IPS-18c (cell line): ENCODE data around the gene SAMD10.
A peak's percentile ranks its signal among the peaks of the same experiment; 100 is the strongest.
"Not testable (repeated sequence)": the region's sequence is repeated elsewhere in the genome, so short reads cannot be mapped to it uniquely, and the experiment has no call there.

Experiments
- H3K4me3 ChIP-seq: 2 replicates; pipeline ENCODE4 v1.7.0; 2013; ENCODE audit warnings: low read depth, mild to moderate bottlenecking, low read length, moderate library complexity; ENCODE audit not compliant: insufficient read depth
- H3K9me3 ChIP-seq: one replicate; pipeline ENCODE4 v1.6.1; 2013; ENCODE audit warnings: mild to moderate bottlenecking, low read length, moderate library complexity; ENCODE audit not compliant: control insufficient read depth, insufficient read depth

The SAMD10 gene

GRCh38 chr20:63939061-63939935, 40.1 kb downstream of the SAMD10 start:
- Histone ChIP-seq H3K4me3 (peak overlapping the region; percentile 55), H3K9me3 (no peaks in the 10 kb centered on the region)

- Histone ChIP-seq H3K9me3 (no peaks in the 10 kb centered on the region), H3K4me3 (no peak overlapping the region)
Measured at GRCh38 chr20:63937596-63937995, 41.8 kb downstream of the SAMD10 start.

DNA sequence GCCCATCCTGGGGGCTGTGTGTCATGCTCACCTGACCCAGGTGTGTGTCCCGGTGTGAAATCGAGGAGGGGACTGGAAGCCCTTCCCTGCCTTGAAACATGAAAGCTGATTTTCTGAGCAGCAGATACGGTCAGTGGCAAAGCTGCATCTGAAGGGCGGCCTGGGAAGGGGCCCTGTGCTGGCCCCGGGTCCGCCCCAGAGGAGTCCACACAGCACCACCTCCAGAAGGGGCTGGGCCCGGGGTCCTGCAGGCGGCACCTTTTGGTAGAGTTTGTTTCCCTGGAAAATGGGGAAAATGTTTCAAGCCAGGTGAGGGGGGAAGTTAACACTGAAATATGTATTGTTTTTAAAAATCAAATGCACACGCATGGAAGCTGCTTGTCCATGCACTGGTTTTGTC, 44.0 kb downstream of the SAMD10 start:
- Histone ChIP-seq H3K9me3 (no peaks in the 10 kb centered on the region), H3K4me3 (no peak overlapping the region)

DNA sequence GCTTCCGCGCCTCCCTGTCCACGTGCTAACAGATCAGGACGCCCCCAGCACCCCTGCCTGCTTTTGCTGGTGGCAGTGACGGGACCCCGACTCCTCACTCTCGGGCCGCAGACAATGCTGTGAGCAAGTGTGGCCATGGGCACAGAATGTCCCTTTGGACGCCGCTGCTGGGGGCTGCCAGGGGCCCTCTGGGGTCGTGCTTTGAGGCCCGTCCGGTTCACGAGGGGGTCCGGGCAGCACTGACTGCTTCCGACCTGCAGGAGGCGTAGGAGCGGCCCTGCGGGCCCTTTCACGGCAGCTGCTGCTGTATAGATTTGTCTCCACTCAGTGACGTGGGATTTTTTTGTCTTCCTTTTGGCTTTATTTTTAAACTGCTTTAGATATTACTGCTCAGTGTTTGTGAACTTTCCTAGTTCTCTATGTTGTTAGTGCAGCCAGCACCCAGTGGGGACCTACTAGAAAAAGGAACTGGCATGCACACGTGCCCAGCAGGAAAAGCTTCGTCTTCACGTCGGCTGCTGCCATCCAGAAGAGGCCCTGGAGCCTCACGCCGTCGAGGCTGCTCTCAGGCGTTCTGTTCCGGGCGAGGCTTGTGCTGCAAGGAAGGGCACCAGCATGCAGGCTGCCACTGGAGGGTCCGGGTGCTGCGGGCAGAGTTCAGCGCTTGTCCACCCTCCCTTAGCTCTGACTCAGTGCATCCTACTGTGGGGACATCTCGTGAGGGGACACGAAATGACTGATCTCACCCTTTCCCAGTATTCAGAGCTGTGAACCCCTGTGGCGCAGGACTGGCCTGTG, 45.0 kb downstream of the SAMD10 start:
- Histone ChIP-seq H3K4me3 (no peak overlapping the region), H3K9me3 (no peaks in the 10 kb centered on the region)

DNA sequence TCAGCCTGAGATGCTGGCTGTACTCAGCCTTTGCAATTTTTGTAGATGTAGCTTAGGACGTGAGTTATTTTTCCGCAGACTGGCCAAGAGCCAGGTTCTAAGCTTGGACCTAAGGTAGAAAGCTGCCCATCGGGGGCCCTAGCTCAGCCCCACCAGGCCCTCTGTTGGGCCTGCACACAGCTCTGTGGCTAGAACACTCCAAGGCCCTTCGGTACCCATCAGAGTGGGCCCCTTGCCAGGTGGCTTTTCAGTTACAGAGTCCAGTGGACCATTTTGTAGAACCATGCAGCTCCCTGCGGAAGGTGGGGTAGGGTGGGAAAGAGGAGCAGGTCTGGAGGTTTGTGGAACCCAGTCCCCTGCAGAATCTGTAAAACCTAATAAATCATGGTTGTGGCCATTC, 45.8 kb downstream of the SAMD10 start:
- no peaks in the 10 kb centered on the region for H3K9me3 ChIP-seq
- no peak overlapping the region for H3K4me3 ChIP-seq

DNA sequence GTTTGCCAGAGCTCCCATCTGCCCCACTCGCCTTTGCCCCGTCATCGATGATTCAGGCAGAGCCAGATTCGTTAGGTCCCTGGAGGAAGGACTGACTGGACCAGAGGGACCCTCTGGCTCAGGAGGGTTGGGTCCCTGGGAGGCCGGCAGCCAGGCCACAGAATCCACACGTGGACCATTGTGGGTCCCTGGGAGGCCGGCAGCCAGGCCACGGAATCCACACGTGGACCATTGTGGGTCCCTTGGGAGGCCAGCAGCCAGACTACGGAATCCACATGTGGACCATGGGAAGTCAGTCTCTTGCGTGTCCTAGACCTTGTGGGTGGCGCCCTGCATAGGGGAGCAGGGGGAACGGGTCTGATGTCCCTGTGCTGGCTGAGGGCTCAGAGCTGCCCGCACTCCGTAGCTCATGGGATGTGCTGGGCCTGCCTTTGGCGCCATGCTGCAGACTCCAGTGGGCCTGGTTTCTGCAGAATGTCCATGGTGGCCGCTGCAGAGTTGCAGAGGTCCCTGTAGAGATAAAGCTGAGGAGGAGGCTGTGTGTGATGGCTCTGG, 46.8 kb downstream of the SAMD10 start:
- Histone ChIP-seq H3K4me3 (no peak overlapping the region), H3K9me3 (no peaks in the 10 kb centered on the region)

DNA sequence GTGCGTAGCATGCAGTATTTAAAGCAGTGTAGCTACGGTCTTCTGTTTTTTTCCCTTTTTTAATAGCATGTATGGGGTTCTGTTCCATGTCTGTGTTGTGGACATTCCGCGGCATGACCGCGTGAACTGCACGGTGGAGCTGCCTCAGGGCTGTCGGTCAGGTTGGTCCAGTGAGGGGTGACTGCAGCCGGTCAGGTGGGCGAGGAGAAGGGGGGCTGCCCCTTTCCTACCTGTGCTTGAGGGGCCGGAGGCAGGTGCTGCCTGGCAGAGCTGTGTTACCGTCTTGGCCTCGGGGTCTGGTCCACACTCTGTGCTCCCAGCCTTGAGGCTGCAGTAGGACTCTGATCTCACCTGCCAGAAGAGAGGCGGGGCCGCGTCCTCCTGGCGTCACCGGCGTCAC, 47.7 kb downstream of the SAMD10 start:
- Histone ChIP-seq H3K4me3 (no peak overlapping the region), H3K9me3 (no peaks in the 10 kb centered on the region)

- H3K9me3 ChIP-seq, result no peaks in the 10 kb centered on the region
- H3K4me3 ChIP-seq, result no peak overlapping the region
Measured at GRCh38 chr20:63930971-63931553, 48.4 kb downstream of the SAMD10 start.

GRCh38 chr20:63929473-63929883, 50.0 kb downstream of the SAMD10 start:
- not testable (repeated sequence) for H3K9me3 ChIP-seq, H3K4me3 ChIP-seq

DNA sequence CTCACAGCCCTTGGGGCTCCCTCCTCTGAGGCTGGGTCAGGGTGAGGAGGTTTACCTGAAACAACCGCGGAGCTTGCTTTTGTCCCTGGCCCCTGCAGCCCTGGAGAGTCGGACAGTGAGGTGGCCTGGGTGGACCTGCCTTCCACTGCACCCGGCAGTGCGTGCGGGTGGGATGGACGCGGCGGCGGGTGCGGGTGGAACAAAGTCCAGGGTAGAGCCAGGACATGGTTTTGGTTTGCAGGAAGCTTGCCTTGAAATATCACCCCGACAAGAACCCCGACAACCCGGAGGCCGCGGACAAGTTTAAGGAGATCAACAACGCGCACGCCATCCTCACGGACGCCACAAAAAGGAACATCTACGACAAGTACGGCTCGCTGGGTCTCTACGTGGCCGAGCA, 50.4 kb downstream of the SAMD10 start:
- Histone ChIP-seq H3K9me3 (no peaks in the 10 kb centered on the region), H3K4me3 (no peak overlapping the region)

GRCh38 chr20:63926298-63926697, 53.1 kb downstream of the SAMD10 start:
- H3K9me3 ChIP-seq, result no peaks in the 10 kb centered on the region
- H3K4me3 ChIP-seq, result no peak overlapping the region

- H3K9me3 ChIP-seq, result no peaks in the 10 kb centered on the region
- H3K4me3 ChIP-seq, result no peak overlapping the region
Measured at GRCh38 chr20:63924241-63924640, 55.2 kb downstream of the SAMD10 start.
